HG03280 (cell line): Measurements from ENCODE around the gene CMIP.

Experiments used
- ATAC-seq: cut with Tn5 transposase; IDR thresholded peaks from one replicate; pipeline ENCODE4 v1.9.1; 2021; ENCODE audit warnings: mild to moderate bottlenecking, moderate library complexity; ENCODE audit not compliant: unreplicated experiment

Gene CMIP

DNA sequence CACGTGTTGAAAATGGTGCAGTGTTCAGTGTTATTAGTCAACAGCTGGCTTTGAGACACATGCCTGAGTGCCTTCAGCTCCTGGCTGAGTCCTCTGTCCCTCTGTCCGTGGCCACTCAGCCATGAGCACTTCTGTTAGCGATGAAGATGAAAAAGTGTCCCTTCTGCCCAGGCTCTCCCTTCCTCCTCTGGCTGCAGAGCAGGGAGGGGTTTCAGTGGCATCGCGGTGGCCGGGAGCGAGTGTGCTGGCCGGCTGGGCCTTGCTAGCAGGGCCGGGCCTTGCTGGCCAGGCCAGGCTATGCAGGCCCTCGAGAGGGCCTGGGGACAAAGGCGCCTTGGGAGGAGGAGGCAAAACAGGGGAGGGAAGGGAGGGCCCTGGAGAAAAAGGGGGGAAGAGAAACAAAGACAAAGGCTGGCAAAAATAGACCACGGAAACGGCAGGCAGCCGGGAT lies 47.7 kb downstream of the CMIP start:
- ATAC-seq: no peak

DNA sequence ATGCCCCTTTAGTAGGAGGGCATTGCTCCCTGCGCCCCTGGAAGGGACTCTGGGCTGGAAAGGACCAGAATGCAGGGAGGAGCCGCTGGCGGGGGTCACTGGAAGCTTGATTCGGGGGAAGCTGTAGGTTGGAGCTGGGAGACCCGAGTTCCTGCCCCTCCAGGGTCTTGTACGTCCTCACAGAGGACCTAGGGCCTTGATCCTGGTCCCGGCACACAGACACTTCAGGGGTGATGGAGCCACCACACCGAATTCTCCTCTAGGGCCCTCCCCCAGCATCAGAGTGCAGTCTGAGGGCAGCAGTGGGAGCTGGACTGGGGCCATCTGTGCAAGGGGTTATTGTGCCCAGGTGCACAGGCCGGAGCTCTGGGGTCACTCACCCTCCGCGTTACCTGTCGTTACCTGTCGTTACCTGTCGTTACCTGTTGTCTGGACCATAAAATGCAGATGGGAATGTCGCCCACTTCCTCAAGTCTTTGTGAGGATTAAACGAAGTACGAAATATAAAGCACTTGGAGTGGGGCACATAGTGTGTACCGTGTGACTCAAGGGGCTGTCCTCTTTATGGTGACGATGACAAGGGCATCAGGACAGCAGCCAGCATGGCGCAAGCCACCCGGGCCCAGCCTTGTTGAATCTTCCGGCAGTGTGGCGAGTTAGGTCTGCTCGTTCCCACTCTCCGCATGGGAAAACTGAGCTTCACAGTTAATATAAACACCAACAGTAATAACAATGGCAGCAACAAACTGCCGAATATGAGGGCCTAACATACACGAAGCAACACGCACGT lies 48.6 kb downstream of the CMIP start:
- no peak for ATAC-seq

GRCh38 chr16:81493755-81494433 lies 49.3 kb downstream of the CMIP start:
- ATAC-seq: no peak

DNA sequence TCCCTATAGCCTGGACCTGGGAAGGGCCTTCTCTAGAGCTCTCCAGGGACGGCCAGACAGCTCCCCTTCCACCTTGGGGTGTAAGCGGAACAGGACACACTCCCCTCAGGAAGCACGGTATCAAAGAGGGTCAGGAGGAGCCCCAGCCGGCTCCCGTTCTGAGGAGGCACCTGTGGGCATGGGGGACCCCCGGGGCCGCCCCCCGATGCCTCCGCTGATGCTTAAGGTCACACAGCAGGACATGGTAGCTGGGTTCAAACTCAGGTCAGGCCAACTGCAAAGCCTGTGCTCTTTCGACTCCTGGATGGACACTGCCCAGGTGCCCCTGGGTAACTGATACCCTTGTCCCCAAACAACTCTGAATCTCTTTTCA lies 49.8 kb downstream of the CMIP start:
- no peak for ATAC-seq

DNA sequence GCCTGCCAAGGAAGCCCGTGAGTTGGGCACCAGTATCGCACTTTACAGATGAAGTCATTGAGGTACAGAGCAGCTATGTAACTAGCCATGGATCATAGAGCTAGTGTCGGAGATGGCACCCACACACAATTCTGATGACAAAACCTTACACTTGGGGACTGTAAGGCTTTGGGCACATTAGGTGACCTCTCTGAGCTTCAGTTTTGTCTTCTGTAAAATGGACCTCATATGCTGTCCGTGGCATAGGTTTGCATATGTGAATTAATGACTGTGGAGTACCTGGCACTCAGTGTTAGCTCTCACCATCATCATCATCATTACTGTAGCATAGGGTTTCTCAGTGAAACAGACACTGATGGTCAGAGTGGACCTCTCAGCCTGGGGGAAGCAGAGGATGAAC lies 50.3 kb downstream of the CMIP start:
- ATAC-seq: no peak

DNA sequence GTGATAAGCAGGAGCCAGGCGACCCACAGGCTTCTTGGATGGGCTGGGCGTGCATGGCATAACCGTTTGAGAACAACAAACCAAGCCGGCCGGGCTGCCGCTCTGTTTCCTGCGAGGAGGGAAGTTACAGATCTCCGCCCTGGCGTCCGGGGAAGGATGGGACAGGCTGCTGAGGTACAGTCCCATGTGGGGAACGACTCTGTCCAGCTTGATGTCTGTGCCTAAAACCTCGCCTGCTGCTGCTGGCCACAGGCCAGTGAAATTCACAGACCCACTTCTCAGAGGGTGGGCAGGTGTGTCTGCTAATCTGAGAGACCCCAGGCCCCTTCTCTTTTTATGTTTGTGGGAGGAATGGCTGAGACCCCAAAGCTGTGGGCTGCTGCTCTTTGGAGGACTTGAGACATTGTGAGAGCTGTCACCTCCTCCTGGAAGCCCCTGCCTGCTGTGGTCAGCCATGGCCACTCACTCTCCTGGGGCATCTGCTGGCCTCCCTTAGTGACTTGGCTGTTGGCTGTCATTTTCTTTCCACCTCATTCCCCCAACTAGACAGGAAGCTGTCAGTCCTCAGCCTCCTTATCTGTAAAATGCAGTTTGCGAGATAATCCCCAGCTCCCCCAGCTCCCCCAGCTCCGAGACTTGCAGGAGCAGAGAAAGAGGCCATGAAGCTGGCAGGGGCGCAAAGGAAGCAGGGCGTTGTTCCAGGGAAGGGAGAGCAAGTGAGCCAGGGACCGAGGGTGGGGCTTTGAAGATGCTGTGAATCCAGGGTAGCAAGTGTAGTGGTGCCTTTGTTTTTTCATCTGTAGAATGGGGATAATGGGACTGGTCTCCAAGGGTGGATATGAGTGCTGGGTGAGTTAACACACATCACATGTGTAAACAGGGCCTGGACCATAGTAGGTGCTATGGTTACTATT lies 51.0 kb downstream of the CMIP start:
- ATAC-seq: no peak

DNA sequence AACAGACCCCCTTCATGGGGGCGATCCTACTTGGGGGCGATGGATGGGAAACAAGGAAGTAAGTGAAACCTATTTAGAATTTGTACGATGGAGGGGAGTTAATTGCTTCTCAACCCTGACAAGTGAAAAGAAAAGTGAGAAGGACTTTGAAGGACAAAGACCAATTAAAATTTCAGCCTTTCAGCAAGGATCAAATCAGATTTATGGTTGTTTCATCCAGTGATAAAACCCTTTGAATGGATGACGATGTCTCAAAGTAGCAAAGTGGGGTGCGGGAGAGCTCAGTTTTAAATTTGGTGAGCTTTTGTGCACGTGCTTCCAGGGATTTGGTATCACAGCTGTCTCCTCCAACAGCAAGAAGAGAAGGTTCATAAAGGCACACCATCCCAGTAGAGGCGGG lies 51.7 kb downstream of the CMIP start:
- no peak for ATAC-seq

- no peak for ATAC-seq
These were observed 52.1 kb downstream of the CMIP start for GRCh38 chr16:81496742-81497141.

GRCh38 chr16:81497690-81498089 lies 53.1 kb downstream of the CMIP start:
- ATAC-seq: no peak

- ATAC-seq: no peak
These were observed 53.7 kb downstream of the CMIP start for GRCh38 chr16:81498351-81498750.

DNA sequence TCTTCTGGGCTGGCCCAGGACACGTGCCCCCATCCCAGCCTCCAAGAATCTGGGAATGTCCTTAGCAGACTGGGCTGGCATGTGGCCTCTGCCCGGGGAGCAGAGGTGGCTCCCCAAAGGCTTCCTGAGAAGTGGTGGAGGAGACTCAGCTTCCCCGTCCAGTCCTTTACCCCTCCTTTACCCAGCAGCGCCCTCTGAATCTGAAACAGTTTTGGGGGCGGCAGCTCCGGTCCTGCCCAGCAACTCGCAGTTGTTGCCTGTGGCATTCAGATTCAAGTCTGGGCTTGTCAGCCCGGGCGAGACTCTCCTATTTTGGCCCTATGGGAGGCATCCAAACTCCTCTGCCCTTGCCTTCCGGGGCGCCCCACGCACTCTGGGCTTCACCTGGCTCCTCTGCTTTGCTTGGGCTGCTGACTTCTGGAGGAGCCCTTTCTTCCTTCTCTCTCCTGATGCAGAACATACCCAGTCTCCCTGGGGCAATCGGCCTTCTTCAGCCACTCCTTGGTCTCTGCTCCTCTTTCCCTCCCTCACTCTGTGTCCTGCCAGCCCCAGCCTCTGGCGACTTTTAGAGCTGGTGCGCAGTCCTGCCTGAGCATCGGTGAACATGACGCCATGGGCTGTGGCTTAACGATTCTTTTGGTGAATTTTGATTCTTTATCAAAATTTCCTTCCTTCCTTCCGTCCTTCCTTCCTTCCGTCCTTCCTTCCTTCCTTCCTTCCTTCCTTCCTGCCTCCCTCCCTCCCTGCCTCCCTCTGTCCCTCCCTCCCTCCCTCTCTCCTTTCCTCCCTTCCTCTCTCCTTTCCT lies 55.2 kb downstream of the CMIP start:
- ATAC-seq: no peak

- ATAC-seq: no peak
These were observed 56.4 kb downstream of the CMIP start for GRCh38 chr16:81500833-81501521.

DNA sequence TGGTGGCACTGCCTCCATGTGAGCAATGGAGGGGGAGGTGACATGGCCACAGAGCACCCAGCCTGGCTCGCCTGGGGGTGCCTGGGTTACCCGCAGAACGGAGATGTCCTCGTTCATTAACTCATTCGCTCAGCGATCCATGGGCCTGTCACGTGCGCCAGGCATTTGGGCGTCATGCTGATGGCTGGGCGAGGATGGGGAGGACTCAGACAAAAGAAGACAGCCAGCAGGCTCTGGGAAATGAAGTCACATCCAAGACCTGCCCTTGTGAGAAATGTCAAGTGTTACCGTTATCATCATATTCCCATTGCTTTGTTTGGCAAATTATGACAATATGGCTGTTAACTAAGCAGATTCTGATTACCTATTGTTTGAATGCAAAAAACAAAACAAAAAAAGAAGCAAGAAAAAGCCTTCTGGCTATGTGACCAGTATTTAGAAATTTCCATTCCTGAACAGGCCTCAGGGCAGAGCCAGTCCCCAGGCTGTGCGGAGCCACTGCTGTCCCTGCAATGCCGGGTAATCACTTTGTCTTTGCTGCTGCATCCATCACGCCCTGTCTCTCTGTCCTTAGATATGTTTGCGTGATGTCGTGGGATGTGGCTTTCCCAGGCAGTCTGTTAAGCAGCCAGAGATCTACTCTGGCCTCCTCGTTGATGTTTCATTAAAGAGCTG lies 57.9 kb downstream of the CMIP start:
- no peak for ATAC-seq

DNA sequence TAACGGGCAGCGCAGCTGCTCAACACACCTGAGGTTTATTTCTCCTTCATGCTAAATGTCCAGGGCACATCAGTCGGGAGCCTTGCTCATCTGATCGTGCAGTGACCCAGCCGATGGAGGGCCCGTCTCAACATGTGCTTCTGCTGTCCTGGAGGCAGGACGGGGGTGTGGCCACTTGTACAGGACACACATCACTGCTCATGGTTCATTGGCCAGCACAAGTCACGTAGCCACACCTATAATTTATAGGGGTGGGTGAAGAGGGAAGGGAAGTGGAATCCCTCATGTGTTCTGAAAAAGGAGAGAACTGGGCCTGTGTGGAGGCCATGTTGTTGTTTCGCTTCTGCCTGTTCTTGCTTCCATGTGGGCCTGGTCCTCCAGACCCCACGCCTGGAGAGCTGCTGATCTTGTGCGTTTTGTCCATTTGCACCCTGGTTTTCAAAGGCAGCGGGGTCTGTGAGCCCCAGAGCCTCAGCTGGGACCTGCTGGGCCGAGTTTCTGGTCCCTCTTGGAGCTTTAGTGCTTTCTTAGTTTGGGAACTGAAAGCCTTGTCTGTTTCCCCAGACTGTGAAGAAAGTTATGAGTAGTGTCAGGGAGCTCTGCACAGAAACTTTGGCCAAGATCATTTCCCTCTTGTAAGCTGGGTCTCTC lies 60.5 kb downstream of the CMIP start:
- ATAC-seq: no peak

DNA sequence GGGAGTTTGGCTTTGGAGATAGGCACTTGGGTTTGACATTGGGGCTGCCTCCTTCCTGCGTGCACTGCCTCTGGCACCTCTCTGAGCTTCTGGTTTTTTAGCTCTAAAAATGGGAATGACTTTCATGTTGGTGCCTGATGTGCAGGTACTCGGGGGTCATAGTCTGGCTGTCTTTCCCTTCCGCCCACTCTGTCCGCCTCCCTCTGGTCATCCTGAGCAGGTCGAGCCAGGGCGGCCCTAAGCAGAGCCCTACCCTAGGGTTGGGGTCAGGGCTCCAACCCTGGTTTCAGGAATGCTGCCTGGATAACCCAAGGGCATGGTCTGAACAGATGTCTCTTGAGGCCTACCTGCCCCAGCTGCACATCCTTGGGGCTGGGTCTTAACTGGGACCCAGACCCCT lies 64.8 kb downstream of the CMIP start:
- ATAC-seq: no peak

GRCh38 chr16:81510016-81510415 lies 65.4 kb downstream of the CMIP start:
- ATAC-seq: no peak

- no peak for ATAC-seq
These were observed 66.8 kb downstream of the CMIP start for GRCh38 chr16:81511371-81511770.

- ATAC-seq: no peak
These were observed 68.8 kb downstream of the CMIP start for GRCh38 chr16:81513204-81514040.
